Measurements from ENCODE around the gene TAOK3. TPM values are rescaled to one million over a fixed set of nuclear protein-coding genes. Genes with fewer than 3 reads are reported as not detected.
"Not testable (repeated sequence)": the region's sequence is repeated elsewhere in the genome, so short reads cannot be mapped to it uniquely, and the experiment has no call there.

Gene TAOK3
- polyA plus RNA-seq, 4 donors, result 27.5 to 38.9 (median 32.2) TPM

GRCh38 chr12:118374126-118374725 is 1.5 kb upstream of the TAOK3 start:
- no peak for DNase-seq (ENCODE audit: low read depth in 4 of 4, low spot score in 2 of 4)

DNA sequence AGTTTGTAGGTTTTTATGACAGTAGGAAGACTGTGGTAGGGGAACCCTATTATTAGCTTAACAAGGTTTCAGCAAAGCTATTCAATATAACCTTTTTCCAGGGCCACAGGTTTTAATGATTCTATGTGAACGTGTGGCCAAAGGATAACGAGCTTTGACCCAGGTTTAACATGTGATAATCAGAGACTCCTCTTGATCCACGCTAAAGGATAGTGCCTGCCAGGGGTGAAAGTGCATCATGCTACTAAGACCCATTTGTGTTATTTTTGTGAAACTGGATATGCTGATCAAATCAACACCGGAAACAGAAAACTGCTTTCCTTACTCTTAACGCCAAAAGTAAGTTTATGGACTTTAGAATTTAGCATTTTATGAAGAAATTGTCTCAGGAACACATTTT is 909 bp upstream of the TAOK3 start:
- no peak for DNase-seq (ENCODE audit: low read depth in 4 of 4, low spot score in 2 of 4)

- no peak for DNase-seq (ENCODE audit: low read depth in 4 of 4, low spot score in 2 of 4)
Observed at GRCh38 chr12:118371321-118372282, 1.1 kb downstream of the TAOK3 start.

GRCh38 chr12:118370601-118371000 is 2.1 kb downstream of the TAOK3 start:
- DNase-seq (ENCODE audit: low read depth in 4 of 4, low spot score in 2 of 4), result no peak

DNA sequence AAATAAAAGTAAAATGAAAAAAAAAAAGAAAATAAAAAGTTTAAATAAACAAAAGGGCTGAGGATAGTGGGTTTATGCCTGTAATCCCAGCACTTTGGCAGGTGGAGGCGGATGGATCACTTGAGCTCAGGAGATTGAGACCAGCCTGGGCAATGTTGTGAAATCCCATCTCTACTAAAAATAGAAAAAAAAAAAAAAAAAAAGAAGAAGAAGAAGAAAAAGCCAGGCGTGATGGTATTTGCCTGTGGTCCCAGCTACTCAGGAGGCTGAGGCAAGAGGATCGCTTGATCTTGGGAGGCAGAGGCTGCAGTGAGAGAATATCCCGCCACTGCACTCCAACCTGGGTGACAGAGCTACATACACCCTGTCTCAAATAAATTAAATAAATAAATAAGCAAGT is 3.9 kb downstream of the TAOK3 start:
- DNase-seq (ENCODE audit: low read depth in 4 of 4, low spot score in 2 of 4), result no peak

DNA sequence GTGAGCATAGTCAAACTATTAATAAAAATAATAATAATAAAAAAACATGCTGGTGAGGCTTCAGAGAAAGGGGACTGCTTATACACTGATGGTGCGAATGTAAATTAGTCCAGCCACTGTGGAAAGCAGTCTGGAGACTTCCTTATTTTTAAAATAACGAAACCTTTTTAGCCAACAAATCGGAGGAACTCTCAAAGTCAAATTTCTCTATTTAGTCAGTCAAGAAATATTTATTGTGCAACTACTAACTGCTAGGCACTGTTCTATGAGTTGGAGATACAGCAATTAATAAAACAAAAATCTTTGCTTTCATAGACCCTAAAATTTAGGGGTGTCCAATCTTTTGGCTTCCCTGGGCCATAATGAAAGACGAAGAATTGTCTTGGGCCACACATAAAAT is 10.8 kb downstream of the TAOK3 start:
- no peak for DNase-seq (ENCODE audit: low read depth in 4 of 4, low spot score in 2 of 4)

DNA sequence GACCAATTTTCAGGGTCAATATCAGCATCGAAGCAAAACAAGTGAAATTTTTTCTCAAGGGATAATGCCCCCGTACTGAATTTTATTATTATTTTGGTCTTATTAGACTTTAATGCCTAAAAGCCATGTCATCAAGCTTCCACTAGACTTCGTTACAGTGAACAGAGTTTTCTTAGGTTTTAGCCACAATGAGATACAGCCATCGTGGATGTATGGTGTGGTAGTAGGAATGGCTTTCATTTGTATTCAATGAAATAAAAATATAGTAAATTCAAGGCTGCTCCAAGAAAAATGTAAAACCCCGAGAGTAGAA is 11.7 kb downstream of the TAOK3 start:
- DNase-seq (ENCODE audit: low read depth in 4 of 4, low spot score in 2 of 4), result no peak

GRCh38 chr12:118359541-118359915 is 13.2 kb downstream of the TAOK3 start:
- DNase-seq (ENCODE audit: low read depth in 4 of 4, low spot score in 2 of 4), result no peak

- DNase-seq (ENCODE audit: low read depth in 4 of 4, low spot score in 2 of 4), result no peak
Observed at GRCh38 chr12:118358612-118359540, 13.8 kb downstream of the TAOK3 start.

- no peak for DNase-seq (ENCODE audit: low read depth in 4 of 4, low spot score in 2 of 4)
Observed at GRCh38 chr12:118358008-118358359, 14.7 kb downstream of the TAOK3 start.

- no peak for DNase-seq (ENCODE audit: low read depth in 4 of 4, low spot score in 2 of 4)
Observed at GRCh38 chr12:118357257-118358007, 15.3 kb downstream of the TAOK3 start.

DNA sequence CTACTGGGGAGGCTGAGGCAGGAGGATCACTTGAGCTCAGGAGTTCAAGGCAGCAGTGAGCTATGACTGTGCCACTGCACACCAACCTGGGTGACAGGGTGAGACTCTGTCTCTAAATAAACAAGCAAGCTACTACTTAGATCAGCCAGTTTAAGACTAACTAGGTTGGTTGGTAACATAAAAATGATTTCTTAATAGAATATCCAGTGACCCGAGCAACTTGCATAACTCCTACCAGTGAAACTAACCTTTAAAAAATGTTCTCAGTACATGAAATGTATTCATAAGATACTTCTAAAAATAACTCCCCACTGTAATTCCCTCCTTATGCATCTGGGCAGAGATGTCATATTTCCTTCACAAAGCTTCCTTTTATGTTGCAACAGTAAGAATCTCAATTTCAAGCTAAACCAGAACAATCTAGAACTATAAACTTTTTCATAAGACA is 15.9 kb downstream of the TAOK3 start:
- no peak for DNase-seq (ENCODE audit: low read depth in 4 of 4, low spot score in 2 of 4)

GRCh38 chr12:118355843-118356242 is 16.9 kb downstream of the TAOK3 start:
- DNase-seq (ENCODE audit: low read depth in 4 of 4, low spot score in 2 of 4), result no peak

GRCh38 chr12:118354903-118355302 is 17.8 kb downstream of the TAOK3 start:
- DNase-seq (ENCODE audit: low read depth in 4 of 4, low spot score in 2 of 4), result no peak

- not testable (repeated sequence) for DNase-seq (ENCODE audit: low read depth in 4 of 4, low spot score in 2 of 4)
Observed at GRCh38 chr12:118354503-118354902, 18.2 kb downstream of the TAOK3 start.

GRCh38 chr12:118353721-118354120 is 19.0 kb downstream of the TAOK3 start:
- DNase-seq (ENCODE audit: low read depth in 4 of 4, low spot score in 2 of 4), result no peak

DNA sequence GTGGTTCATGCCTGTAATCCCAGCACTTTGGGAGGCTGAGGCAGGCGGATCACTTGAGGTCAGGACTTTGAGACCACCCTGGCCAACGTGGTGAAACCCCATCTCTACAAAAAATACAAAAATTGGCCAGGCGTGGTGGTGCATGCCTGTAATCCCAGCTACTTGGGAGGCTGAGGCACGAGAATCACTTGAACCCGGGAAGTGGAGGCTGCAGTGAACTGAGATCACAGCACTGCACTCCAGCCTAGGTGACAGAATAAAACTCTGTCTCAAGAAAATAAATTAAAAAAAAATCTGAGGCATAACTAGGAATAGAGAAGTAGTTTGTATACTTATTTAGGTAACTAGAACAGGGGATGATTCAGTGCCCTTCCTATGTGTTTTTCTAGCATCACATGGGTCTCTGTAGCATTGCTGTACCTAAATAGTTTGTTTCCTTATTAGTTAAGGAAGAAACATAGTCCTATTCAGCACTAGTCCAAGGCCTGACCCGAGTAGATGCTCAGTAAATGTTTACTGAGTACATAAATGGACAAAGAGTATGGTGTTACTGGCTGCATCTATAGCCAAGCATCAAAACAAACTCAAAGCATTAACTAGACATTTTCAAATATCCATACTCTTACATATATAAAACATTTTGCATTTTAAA is 21.7 kb downstream of the TAOK3 start:
- DNase-seq (ENCODE audit: low read depth in 4 of 4, low spot score in 2 of 4), result no peak

- DNase-seq (ENCODE audit: low read depth in 4 of 4, low spot score in 2 of 4), result no peak
Observed at GRCh38 chr12:118347916-118348315, 24.8 kb downstream of the TAOK3 start.

GRCh38 chr12:118346895-118347294 is 25.8 kb downstream of the TAOK3 start:
- DNase-seq (ENCODE audit: low read depth in 4 of 4, low spot score in 2 of 4), result no peak

GRCh38 chr12:118345355-118345754 is 27.4 kb downstream of the TAOK3 start:
- DNase-seq (ENCODE audit: low read depth in 4 of 4, low spot score in 2 of 4), result no peak

Measured in left renal cortex interstitium (tissue), 4 donors.